CD4-positive, alpha-beta memory T cell (primary cell): ENCODE measurements around the gene RYR3. TPM values are rescaled to one million over a fixed set of nuclear protein-coding genes. Genes with fewer than 3 reads are reported as not detected.
A peak's percentile ranks its signal among the peaks of the same experiment; 100 is the strongest.

Experiments
- CTCF ChIA-PET: fragments of 350-600 bp; sonication (Branson Sonifier 250); formaldehyde crosslinking; loops from one replicate; lab custom pipeline; 2021; ENCODE audit warnings: inconsistent platforms; ENCODE audit not compliant: partially characterized antibody; lab: Charles Lee
- POLR2A ChIA-PET: fragments of 350-600 bp; sonication (Branson Sonifier 250); formaldehyde crosslinking; loops from one replicate; lab custom pipeline; 2021; ENCODE audit not compliant: partially characterized antibody; lab: Charles Lee
- DNase-seq, 5 donors: peaks; one replicate each; pipeline versions ENCODE4 v3.0.0 to v3.0.0-alpha.2; 2020 to 2022; ENCODE audit warnings: mixed read lengths in 1 of 5
- H3K27ac ChIP-seq: one replicate; pipeline ENCODE4 v1.7.0; 2013; ENCODE audit warnings: low read depth, low read length
- H3K27me3 ChIP-seq: 2 replicates; pipeline ENCODE4 v1.7.0; 2013; ENCODE audit warnings: mild to moderate bottlenecking, low read length, moderate library complexity; ENCODE audit not compliant: insufficient read depth
- H3K36me3 ChIP-seq: 2 replicates; pipeline ENCODE4 v1.7.0; 2013; ENCODE audit warnings: mild to moderate bottlenecking, low read length, moderate library complexity; ENCODE audit not compliant: insufficient read depth
- H3K4me1 ChIP-seq: 2 replicates; pipeline ENCODE4 v1.7.0; 2013; ENCODE audit warnings: mild to moderate bottlenecking, low read length, moderate library complexity; ENCODE audit not compliant: insufficient read depth
- H3K4me3 ChIP-seq, 2 donors: one replicate each; pipeline ENCODE4 v1.7.0; 2013; ENCODE audit warnings: low read length in 2 of 2, mild to moderate bottlenecking in 1 of 2
- H3K9me3 ChIP-seq, 2 donors: one replicate each; pipeline ENCODE4 v1.7.0; 2013; ENCODE audit warnings: low read length in 2 of 2, control low read depth in 1 of 2; ENCODE audit not compliant: control insufficient read depth in 1 of 2
- H3K27ac Mint-ChIP-seq, 7 donors: one replicate each; pipeline ENCODE4 v1.8.0; 2020 to 2021; ENCODE audit warnings: mixed read lengths in 7 of 7, mild to moderate bottlenecking in 6 of 7, inconsistent platforms in 3 of 7, moderate library complexity in 3 of 7
- H3K27me3 Mint-ChIP-seq, 2 donors: one replicate each; pipeline ENCODE4 v1.8.0; 2020 to 2021; ENCODE audit warnings: mixed read lengths in 2 of 2
- H3K36me3 Mint-ChIP-seq, 2 donors: one replicate each; pipeline ENCODE4 v1.8.0; 2020 to 2021; ENCODE audit warnings: mixed read lengths in 2 of 2, inconsistent platforms in 1 of 2, mild to moderate bottlenecking in 1 of 2
- H3K4me1 Mint-ChIP-seq, 4 donors: one replicate each; pipeline ENCODE4 v1.8.0; 2020 to 2021; ENCODE audit warnings: mixed read lengths in 4 of 4, mild to moderate bottlenecking in 1 of 4
- H3K4me3 Mint-ChIP-seq, 8 donors: one replicate each; pipeline ENCODE4 v1.8.0; 2020 to 2021; ENCODE audit warnings: mixed read lengths in 8 of 8, mild to moderate bottlenecking in 7 of 8, moderate library complexity in 6 of 8, inconsistent platforms in 3 of 8
- H3K9me3 Mint-ChIP-seq, 8 donors: one replicate each; pipeline ENCODE4 v1.8.0; 2020 to 2021; ENCODE audit warnings: mixed read lengths in 8 of 8, mild to moderate bottlenecking in 5 of 8, inconsistent platforms in 3 of 8, moderate library complexity in 1 of 8
- intact Hi-C: fragments of 100-400 bp; cut with micrococcal nuclease; formaldehyde crosslinking; loops from one replicate; pipeline ENCODE4 v1.15.1; 2023
- polyA plus RNA-seq, 2 donors: library from polyadenylated mRNA; unstranded; fragments of 300-500 nt; fragmentation: Illumina TruSeq; gene quantifications; one replicate each; pipeline ENCODE4 v1.2.3, GENCODE V29; 2021
- total RNA-seq, 2 experiments: library from RNA; stranded (reverse); gene quantifications; one replicate each; pipeline ENCODE4 v1.2.3, GENCODE V29; 2021

RYR3 gene
- total and polyA plus RNA-seq, 4 experiments from 2014 or later: 0.11 TPM; not detected in 3

GRCh38 chr15:33608714-33609113 lies 297.9 kb downstream of the RYR3 start:
- Mint-ChIP-seq H3K27me3 (peaks cover 0 to 2% of the 10 kb centered on the region in 2 donors), H3K27ac (peak overlapping the region in 1 of 7 donors; percentile 44), H3K9me3 (peaks cover 0 to 2% (median 0%) of the 10 kb centered on the region in 8 donors), H3K36me3 (no peaks in the 10 kb centered on the region), H3K4me3 (no peak overlapping the region), H3K4me1 (no peaks in the 10 kb centered on the region)
- POLR2A ChIA-PET: no interaction called here
- intact Hi-C loops: no loop called here
- H3K4me1 ChIP-seq: no peaks in the 10 kb centered on the region
- no peak overlapping the region for H3K27ac ChIP-seq
- no peaks in the 10 kb centered on the region for H3K27me3 ChIP-seq
- no peak overlapping the region for H3K4me3 ChIP-seq
- H3K9me3 ChIP-seq: no peaks in the 10 kb centered on the region
- DNase-seq: no peak
- CTCF ChIA-PET: no interaction called here
- H3K36me3 ChIP-seq: no peaks in the 10 kb centered on the region

- H3K4me1 ChIP-seq: no peaks in the 10 kb centered on the region
- H3K27ac ChIP-seq: no peak overlapping the region
- H3K36me3 Mint-ChIP-seq: no peaks in the 10 kb centered on the region
- H3K4me3 ChIP-seq: no peak overlapping the region
- intact Hi-C loops: no loop called here
- peaks cover 0 to 2% (median 0%) of the 10 kb centered on the region in 8 donors for H3K9me3 Mint-ChIP-seq
- ChIA-PET POLR2A (no interaction called here), CTCF (no interaction called here)
- no peak overlapping the region for H3K27ac Mint-ChIP-seq
- H3K4me3 Mint-ChIP-seq: no peak overlapping the region
- no peaks in the 10 kb centered on the region for H3K4me1 Mint-ChIP-seq
- no peak for DNase-seq
- H3K27me3 ChIP-seq: no peaks in the 10 kb centered on the region
- H3K36me3 ChIP-seq: no peaks in the 10 kb centered on the region
- H3K27me3 Mint-ChIP-seq: peaks cover 2 to 4% of the 10 kb centered on the region in 2 donors
- no peaks in the 10 kb centered on the region for H3K9me3 ChIP-seq
Observed at GRCh38 chr15:33612721-33613304, 302.0 kb downstream of the RYR3 start.

GRCh38 chr15:33616475-33616874 lies 305.7 kb downstream of the RYR3 start:
- peaks cover 2 to 3% of the 10 kb centered on the region in 2 donors for H3K27me3 Mint-ChIP-seq
- Histone ChIP-seq H3K36me3 (no peaks in the 10 kb centered on the region), H3K27me3 (no peaks in the 10 kb centered on the region), H3K4me3 (no peak overlapping the region), H3K4me1 (no peaks in the 10 kb centered on the region), H3K9me3 (no peaks in the 10 kb centered on the region), H3K27ac (no peak overlapping the region)
- H3K27ac Mint-ChIP-seq: no peak overlapping the region
- intact Hi-C loops: no loop called here
- DNase-seq: no peak
- CTCF ChIA-PET: no interaction called here
- H3K4me1 Mint-ChIP-seq: no peaks in the 10 kb centered on the region
- no peak overlapping the region for H3K4me3 Mint-ChIP-seq
- POLR2A ChIA-PET: no interaction called here
- H3K36me3 Mint-ChIP-seq: no peaks in the 10 kb centered on the region
- H3K9me3 Mint-ChIP-seq: no peaks in the 10 kb centered on the region

GRCh38 chr15:33618350-33618749 lies 307.6 kb downstream of the RYR3 start:
- H3K27me3 ChIP-seq: no peaks in the 10 kb centered on the region
- H3K4me1 Mint-ChIP-seq: no peaks in the 10 kb centered on the region
- DNase-seq: no peak
- H3K4me3 Mint-ChIP-seq: no peak overlapping the region
- intact Hi-C loops: no loop called here
- H3K4me1 ChIP-seq: no peaks in the 10 kb centered on the region
- no peaks in the 10 kb centered on the region for H3K9me3 ChIP-seq
- no peak overlapping the region for H3K27ac ChIP-seq
- no peak overlapping the region for H3K27ac Mint-ChIP-seq
- POLR2A ChIA-PET: no interaction called here
- H3K36me3 ChIP-seq: no peaks in the 10 kb centered on the region
- H3K4me3 ChIP-seq: no peak overlapping the region
- CTCF ChIA-PET: no interaction called here
- H3K27me3 Mint-ChIP-seq: peaks cover 2 to 3% of the 10 kb centered on the region in 2 donors
- H3K36me3 Mint-ChIP-seq: no peaks in the 10 kb centered on the region
- H3K9me3 Mint-ChIP-seq: no peaks in the 10 kb centered on the region

- Mint-ChIP-seq H3K4me1 (no peaks in the 10 kb centered on the region), H3K9me3 (peaks cover 0 to 1% (median 0%) of the 10 kb centered on the region in 8 donors), H3K36me3 (no peaks in the 10 kb centered on the region), H3K4me3 (no peak overlapping the region), H3K27ac (no peak overlapping the region), H3K27me3 (peaks cover 0 to 5% of the 10 kb centered on the region in 2 donors)
- ChIA-PET CTCF (no interaction called here), POLR2A (no interaction called here)
- no peaks in the 10 kb centered on the region for H3K36me3 ChIP-seq
- intact Hi-C loops: no loop called here
- H3K4me1 ChIP-seq: no peaks in the 10 kb centered on the region
- no peak overlapping the region for H3K27ac ChIP-seq
- no peaks in the 10 kb centered on the region for H3K9me3 ChIP-seq
- no peaks in the 10 kb centered on the region for H3K27me3 ChIP-seq
- H3K4me3 ChIP-seq: no peak overlapping the region
- no peak for DNase-seq
Observed at GRCh38 chr15:33621141-33621540, 310.4 kb downstream of the RYR3 start.

- Mint-ChIP-seq H3K27me3 (peaks cover 1 to 2% of the 10 kb centered on the region in 2 donors), H3K36me3 (no peaks in the 10 kb centered on the region), H3K4me3 (no peak overlapping the region), H3K4me1 (no peaks in the 10 kb centered on the region), H3K27ac (no peak overlapping the region), H3K9me3 (peaks cover 0 to 3% (median 0%) of the 10 kb centered on the region in 8 donors)
- ChIA-PET POLR2A (no interaction called here), CTCF (no interaction called here)
- Histone ChIP-seq H3K4me1 (no peaks in the 10 kb centered on the region), H3K36me3 (no peaks in the 10 kb centered on the region), H3K4me3 (no peak overlapping the region), H3K9me3 (no peaks in the 10 kb centered on the region), H3K27me3 (no peaks in the 10 kb centered on the region), H3K27ac (no peak overlapping the region)
- intact Hi-C loops: no loop called here
- DNase-seq: no peak
Observed at GRCh38 chr15:33623010-33623409, 312.2 kb downstream of the RYR3 start.

GRCh38 chr15:33624439-33624838 lies 313.7 kb downstream of the RYR3 start:
- intact Hi-C loops: no loop called here
- ChIA-PET CTCF (no interaction called here), POLR2A (no interaction called here)
- Histone ChIP-seq H3K27ac (no peak overlapping the region), H3K9me3 (no peaks in the 10 kb centered on the region), H3K27me3 (no peaks in the 10 kb centered on the region), H3K36me3 (no peaks in the 10 kb centered on the region), H3K4me3 (no peak overlapping the region), H3K4me1 (no peaks in the 10 kb centered on the region)
- Mint-ChIP-seq H3K36me3 (no peaks in the 10 kb centered on the region), H3K4me1 (no peaks in the 10 kb centered on the region), H3K4me3 (no peak overlapping the region), H3K27ac (peak overlapping the region in 1 of 7 donors; percentile 22), H3K9me3 (peaks cover 0 to 3% (median 0%) of the 10 kb centered on the region in 8 donors), H3K27me3 (peaks cover 1 to 2% of the 10 kb centered on the region in 2 donors)
- DNase-seq: no peak
